ENCODE results near the gene SHPK.

The SHPK gene

DNA sequence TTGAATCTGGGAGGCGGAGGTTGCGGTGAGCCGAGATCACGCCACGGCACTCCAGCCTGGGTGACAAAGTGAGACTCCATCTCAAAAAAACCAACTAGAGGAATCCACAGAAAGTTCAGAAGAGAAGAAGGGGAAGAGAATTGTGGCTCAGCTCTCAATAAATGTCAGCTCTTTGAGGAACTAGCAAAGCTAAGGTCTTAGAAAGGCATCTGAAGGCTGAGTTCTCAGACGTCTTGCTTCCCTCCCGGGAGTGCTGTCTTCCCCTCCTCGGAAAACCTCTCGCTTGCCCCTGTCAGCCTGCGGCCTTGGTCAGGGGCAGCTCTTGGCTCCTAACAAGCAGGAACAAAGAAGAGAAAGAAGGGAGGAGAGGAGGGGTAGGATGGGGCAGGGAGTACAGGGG, 5.3 kb downstream of the SHPK start:
- in situ Hi-C loops (cut with MboI; ENCODE audit: low sequenced_read_pairs): no loop called here

DNA sequence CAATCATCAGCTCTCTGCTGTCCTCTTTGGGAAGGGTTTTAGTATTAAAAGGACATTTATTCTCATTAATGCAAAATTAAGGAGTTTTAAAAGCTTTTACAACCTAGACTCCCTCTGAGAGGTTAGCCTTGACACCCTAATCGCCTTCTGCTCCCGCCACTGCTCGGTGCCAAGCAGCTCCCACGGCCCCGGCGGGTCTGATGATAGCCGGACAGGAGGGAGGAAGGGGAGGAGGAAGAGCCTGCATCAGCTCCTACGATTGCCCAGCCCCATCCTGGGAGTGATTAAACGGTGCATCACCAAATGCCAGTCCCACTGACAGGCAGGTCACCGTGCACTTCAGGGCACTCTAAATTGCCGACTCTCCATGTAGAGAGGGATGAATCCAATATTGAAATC, 8.3 kb downstream of the SHPK start:
- in situ Hi-C loops (cut with MboI; ENCODE audit: low sequenced_read_pairs): no loop called here

DNA sequence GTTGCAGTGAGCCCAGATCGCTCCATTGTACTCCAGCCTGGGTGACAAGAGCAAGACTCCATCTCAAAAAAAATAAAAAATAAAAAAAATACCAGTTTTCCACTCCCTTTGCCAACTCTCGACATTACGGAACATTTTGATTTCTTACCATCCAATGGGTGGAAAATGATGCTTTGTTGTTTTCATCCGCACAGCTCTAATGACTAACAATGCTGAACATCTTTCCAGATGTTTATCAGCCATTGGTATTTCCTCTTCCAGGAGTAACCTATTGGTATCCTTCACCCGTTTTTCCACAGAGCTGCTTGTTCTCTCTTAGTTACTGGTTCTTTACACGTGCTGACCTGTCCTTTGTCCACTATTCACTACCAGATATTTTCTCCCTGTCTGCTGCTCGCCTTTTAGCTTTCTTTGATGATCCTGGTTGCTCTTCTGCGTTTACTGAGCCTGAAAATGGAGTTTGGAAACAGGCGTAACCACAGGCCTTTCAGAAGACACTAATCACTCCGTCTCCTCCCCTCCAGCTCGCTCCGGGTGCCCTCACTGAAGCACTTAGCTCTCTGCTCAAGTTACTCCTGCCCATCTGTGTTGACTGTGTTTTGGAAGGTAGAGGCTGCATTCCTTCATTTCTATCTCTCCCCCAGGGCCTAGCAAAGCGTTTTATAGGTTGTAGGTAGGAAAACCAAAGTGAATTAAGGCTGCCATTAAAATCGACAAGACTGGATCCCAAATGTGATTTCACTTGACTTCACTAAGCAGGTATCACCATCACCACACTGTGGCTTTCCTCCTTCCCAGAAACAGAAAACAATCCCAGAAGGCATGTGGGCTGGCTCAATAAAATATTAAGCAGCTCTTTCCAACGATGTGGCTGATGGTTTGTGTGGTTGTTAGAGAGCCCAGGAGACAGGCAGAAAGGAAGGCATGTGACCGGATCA, 8.9 kb downstream of the SHPK start:
- in situ Hi-C loops (cut with MboI; ENCODE audit: low sequenced_read_pairs): no loop called here

DNA sequence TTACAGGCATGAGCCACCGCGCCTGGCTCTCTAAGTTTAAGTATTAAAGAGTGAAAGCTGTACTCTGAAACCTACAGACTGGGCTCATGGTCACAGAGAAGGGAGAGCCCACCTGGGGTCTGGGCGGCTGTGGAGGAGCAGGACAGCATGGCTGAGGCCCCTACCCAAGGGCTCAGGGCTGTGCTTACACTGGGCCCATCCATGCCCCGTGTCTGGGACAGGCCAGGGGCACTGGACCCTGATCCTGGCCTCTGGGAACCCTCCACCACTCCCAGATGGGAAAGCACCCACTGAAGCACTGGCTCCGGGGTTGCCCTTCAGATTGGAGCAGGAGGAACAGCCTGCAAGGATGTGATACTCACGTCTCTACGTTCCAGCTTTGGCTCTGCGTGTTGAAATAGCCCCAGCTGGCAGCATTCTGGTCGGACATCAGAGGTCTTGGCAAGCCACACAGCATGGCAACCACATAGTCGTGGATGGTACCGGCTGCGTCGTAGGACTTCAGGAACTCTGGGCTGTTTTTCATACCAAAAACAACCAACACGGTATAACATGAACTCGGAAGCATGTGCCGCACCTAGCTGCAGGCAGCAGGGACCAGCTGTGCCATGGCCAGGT, 13.0 kb downstream of the SHPK start:
- in situ Hi-C loops (cut with MboI; ENCODE audit: low sequenced_read_pairs): no loop called here

DNA sequence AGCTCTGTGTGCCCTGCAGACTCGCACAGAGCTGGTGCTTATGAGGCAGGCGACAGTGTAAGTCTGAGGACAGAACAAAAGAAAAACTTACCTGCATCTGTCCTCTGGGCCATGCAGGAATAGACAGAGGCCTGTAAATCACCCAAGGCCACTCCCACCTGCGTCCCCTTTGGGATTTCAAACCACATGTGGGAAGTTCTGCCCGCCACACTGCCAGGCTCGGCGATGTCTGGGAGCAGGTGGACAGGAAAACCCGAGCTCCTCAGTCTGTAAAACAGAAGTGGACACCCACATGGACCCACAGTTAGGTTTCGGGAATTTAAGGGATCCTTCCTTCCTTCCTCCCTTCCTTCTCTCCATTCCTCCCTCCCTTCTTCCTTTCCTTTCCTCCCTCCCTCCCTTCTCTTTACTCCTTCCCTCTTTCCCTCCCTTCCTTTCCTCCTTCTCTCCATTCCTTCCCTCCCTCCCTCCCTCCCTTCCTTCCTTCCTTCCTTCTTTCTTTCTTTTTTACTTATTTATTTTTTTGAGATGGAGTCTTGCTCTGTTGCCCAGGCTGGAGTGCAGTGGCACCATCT, 14.8 kb downstream of the SHPK start:
- in situ Hi-C loops (cut with MboI; ENCODE audit: low sequenced_read_pairs): no loop called here

DNA sequence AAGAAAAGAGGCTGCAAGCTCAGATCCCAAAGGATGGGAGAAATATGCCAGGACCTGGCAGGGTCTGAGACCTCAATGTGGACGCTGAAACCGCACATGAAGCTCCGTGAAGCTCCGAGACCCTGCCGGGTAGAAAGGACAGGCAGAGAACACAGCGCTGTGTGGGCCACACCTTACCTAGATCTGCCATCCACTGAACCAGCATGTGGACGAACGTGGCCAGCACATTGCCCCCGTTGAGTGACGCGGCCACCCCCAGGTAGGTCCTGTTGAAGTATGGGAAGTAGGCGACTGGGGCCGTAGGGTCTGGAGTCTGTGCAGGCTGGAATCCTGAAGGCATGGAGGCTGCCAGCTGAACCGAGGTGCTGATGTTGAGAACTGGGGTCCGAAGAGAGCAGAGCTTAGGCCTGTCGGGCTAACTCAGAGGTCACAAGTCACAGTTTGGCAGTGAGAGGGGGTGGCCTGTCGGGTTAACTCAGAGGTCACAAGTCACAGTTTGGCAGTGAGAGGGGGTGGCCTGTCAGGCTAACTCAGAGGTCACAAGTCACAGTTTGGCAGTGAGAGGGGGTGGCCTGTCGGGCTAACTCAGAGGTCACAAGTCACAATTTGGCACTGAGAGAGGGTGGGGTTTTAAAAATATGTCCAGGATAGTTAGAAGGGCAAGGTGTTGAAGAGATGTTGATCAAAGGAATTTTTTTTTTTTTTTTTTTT, 20.7 kb downstream of the SHPK start:
- in situ Hi-C loops (cut with MboI; ENCODE audit: low sequenced_read_pairs): no loop called here

DNA sequence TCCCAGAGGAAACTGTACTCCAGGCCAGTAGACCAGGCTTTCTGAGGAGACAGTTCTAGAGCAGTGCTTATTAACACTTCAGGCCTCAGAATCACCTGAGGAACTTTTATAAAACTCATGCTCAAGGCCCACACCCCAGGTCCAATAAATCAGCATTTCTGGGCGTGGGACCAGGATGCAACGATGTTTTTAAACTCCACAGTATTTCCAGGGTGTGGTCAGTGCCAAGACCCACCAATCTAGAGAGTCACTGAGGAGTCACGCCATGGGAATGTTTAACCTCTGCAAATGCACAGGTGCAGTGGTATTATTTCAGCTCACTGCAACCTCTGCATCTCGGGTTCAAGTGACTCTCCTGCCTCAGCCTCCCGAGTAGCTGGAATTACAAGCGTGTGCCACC, 22.9 kb downstream of the SHPK start:
- in situ Hi-C loops (cut with MboI; ENCODE audit: low sequenced_read_pairs): no loop called here

DNA sequence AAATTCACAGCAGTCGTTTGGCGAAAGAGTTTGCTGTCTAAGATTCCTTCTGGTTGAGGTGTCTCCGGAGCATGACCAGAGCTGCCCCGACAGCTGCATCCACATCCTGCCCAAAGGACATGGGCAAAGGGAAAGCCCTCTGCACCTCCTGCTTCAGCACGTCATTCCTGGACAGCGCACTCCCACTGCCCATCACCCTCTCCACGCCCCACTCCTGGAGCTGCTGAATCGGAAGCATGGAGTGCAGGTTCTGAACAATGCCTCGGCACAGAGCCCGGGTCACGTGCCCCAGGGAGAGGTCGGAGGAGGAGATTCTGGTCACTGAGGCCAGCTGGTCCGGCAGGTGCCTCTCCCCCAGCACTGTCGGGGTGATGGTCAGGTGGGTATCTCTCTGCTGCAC, 25.5 kb downstream of the SHPK start:
- in situ Hi-C loops (cut with MboI; ENCODE audit: low sequenced_read_pairs): no loop called here

DNA sequence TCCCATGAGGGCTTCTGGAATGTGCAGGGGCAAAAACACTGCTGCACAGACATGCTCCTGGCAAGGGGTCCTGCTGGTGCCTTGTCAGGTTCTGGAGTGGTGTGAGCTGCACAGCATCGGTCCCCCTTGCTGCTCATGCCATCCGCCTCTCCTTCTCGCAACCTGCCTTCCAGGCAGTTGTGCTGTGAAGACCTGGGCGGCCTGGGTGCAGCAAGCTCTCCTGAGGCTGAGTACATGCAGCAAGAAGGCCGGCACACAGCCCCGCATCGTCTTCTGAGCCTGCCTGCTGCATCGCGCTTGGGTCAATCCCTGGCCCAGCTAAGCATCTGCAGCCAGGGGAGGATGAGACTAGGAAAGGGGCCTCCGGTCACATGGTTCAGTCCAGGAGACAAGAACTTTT, 26.4 kb downstream of the SHPK start:
- in situ Hi-C loops (cut with MboI; ENCODE audit: low sequenced_read_pairs): no loop called here

DNA sequence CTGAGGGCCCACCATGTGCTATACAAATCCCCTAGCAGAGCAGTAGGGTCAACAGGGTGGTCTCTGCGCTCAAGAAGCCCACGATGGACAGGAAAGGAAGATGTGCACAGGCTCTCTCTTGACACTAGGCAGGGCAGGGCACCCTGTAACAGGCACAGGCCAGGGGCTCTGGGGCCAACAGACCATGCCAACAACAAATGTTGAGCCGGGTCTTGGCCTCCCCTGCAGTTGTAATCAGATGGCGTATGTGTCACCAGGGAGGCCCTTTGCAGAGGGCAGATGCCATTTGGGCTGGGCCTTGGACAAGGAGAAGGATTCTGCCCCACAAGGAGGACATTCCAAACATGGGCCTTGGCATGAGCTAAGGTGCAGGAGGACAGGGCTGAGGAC, 32.2 kb downstream of the SHPK start:
- in situ Hi-C loops (cut with MboI; ENCODE audit: low sequenced_read_pairs): no loop called here

DNA sequence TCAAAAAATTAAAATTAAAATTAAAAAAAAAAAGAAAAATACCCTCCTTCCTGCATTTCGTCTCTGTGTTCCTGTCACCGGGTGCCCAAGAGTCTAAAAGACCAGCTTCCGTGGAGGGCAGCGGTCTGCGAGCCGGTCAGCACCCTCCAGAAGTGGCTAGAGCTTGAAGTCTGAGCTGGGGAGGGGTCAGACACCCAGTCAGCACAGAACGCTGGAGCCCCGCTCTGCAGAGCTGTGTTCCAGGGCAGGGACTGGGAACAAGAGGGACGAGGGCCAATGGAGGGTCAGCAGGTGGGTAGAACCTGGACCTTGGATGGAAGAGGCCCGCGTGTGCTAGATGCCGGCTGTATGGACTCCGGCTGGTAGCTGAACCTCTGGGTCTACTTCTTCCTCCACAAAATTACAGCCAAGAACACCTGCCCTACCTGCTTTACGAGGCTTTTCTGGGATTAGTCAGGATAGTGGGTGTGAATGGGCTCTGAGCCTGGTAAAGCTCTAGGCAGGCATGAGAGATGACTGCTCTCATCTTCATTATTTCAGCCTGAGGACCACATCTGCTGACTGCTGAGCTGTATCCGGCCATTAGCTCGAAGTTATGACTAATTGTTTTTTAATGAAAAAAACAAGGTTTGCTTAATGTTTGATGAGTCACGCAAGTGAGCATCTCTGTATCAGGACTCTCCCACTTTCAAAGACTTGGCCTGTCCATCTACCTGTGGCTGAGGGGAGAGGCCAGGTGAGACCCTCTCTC, 32.8 kb downstream of the SHPK start:
- in situ Hi-C loops (cut with MboI; ENCODE audit: low sequenced_read_pairs): no loop called here

DNA sequence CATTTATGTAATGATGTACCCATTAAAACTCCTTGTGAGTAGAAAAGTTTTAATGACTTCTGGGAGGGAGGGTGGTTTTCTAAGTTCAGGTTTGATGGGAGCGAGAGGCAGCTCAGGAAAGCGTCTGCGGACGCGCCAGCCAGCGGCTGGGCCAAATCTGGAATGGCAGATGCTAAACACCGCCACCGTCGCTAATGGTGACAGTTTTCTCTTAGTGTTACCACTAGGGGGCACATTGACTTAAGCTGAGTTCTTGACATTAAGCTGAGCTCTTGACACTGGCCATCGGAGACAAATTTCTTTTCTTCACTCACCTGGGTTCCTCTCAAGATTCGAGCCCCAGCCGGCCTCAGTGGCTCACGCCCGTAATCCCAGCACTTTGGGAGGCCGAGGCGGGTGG, 33.6 kb downstream of the SHPK start:
- in situ Hi-C loops (cut with MboI; ENCODE audit: low sequenced_read_pairs): no loop called here

DNA sequence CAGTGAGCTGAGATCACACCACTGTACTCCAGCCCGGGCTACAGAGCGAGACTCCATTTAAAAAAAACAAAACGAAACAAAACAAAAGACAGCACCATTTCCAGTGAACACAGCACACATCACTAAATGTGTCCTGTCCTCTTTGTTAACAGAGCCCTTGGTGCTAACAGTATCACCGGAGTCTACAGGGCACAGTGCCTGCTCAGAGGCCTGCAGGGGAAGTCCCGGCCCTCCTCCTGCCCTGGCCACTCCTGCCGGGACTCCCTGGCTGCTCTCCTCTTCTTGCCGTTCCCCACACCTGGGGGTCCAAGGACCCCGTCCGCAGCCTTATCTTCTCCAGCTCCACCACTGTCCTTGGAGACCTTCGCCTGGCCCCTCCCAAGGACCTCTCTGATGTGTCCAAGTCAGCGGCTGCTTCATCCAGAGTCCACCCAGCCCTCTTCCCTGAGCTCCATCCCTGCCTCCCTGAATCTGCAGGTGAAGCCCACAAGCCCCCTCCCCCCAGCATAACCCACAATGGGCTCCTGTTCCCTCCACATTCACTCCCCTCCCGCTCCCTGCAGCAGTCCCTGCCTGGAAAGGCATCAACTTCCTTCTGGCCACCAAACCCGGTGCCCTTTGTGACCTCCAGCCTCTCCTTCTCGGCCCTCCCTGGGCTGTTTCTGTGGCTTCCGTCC, 35.4 kb downstream of the SHPK start:
- in situ Hi-C loops (cut with MboI; ENCODE audit: low sequenced_read_pairs): no loop called here

DNA sequence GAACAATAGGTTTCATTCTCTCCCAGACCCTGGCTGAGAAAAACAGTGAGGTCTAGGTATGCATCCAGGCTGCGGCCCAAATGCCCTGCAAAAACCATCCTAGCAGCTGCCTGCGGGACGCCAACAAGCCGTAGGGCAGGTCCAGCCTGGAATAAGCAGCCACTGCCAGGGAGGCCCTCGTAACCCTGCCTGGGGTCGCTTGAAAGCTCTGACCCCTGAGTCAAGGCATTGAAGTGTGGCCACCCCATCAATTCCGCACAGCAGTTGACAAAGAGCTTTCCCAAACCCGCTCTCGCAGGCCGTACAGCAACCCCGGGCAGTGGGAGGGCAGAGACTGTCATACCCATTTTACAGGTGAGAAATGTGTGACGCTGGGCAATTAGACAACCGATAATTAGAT, 38.0 kb downstream of the SHPK start:
- in situ Hi-C loops (cut with MboI; ENCODE audit: low sequenced_read_pairs): no loop called here

DNA sequence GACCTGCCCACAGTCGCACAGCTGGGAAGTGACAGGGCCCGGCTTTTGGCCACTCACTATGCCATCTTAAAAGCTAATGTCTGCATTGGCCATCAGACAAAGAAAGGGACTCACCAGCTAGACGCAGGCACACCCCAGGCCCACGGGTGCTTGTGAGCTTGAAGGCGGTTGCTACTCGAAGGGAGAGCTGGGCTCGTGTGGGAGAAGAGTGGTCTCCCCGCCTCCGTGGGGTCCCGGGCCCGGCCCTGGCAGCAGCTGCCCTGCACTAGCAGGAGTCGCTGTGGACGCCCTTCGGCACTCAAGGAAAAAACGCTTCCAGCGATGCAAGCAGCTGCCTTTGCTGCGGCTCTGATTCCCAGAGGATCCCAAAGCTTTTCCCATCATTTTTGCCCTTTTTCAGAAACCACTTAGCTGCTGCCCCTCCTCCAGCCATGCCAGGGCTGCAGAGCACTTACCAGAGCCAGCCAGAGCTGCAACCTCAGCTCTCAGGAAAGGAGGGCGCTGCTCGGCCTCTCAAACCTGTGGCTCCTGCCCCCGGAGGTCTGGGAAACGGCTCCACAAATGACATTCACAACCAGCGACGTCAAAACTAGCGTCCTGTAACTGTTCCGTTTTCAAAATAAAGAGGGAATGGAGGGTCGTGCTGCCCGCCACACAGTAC, 39.1 kb downstream of the SHPK start:
- in situ Hi-C loops (cut with MboI; ENCODE audit: low sequenced_read_pairs): no loop called here

DNA sequence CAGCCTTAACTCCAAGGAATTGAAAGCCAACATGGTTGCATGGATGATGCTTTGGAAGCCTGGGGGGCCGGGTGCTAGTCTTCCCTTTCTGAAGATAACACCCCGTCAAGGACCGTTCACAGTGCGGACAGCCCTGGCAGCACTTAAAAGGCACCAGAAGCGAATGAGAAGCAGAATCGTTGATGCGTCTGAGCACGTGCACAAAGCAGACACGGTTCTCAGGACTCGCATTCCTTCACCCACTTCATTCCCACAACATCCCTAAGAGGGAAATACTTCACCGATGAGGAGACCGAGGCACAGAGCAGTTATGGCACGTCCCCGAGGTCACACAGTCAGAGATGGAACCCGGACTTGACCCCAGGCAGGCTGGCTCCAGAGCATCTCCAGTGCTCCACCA, 41.1 kb downstream of the SHPK start:
- in situ Hi-C loops (cut with MboI; ENCODE audit: low sequenced_read_pairs): no loop called here

DNA sequence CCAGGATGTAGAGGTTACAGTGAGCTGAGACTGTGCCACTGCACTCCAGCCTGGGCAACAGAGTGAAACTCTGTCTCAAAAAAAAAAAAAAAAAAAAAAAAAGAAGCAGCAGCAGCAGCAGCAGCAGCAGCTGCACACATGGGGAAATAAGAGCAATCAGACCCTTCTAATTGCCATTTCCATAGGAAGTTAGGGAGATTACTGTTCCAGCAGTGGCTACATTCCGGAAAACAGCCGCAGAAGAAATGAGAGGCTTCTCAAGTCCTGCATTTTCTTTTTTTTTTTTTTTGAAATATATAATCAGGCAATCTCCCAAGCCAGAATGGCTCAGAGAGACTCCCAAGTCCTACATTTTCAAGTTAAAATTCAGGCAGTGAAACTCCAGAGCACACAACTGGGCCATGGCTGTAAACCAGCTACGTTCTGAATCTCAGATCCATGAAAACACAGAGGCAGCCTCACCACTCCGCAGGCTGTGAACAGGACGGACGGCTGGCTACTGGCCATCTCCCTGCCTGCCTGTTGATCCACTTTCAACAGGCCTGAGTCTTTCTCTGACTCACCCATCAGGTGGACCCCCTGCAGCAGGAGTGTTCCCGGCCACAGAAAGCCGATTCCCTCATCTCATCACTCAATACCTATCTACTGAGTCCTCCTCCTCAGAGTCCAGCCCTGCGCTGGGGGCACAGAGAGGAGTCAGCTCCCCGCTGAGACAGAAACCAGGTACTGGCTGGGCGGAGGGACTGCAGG, 41.8 kb downstream of the SHPK start:
- in situ Hi-C loops (cut with MboI; ENCODE audit: low sequenced_read_pairs): no loop called here

DNA sequence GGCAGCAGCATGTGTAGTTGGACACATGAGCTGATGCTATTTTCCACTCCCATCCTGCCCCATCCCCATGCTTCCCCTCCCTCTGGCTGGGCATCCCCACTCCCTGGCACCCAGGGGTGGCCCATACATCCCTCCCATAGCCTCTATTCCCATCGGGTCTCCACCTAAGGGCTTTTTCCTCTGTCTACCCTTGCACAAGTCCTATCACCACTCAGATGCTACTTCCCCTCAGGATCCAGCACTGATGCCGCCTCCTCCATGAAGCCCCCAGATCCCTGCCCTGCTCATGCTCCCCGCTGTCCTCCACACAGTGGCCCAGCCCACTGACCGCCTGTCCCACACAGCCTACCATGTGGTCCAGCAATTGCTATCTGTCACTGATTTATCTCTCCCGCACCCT, 42.7 kb downstream of the SHPK start:
- in situ Hi-C loops (cut with MboI; ENCODE audit: low sequenced_read_pairs): no loop called here

DNA sequence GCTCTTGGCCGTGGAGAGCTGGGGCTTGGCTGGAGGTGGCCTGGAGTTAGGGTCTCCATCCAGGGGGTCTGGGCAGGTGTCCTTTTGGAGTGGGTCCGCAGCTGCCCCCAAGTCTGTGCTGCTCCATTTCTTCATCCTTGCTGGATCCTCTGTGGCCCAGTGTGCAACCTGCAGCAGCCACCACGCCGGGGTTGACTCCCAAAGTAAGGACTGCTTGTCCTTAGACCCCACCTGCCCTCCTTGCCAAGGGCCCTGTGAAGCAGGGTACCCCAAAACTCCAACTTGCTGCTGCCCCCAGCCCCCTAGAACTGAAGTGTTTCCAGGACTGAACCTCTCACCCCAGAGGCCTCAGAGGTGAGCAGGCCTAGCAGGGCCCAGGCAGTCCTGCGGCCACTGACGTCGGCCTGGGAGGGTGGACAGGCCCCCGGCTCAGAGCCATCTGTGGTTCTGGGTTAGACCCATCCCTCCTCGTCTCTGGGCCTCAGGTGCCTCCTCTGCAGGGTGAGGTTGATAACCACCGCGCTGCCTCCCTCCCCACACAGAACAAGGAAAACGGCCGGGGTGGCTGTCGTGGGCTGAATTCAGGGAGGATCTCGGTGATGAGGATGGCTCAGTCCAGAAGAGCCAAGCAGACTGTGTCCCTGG, 43.7 kb downstream of the SHPK start:
- in situ Hi-C loops (cut with MboI; ENCODE audit: low sequenced_read_pairs): no loop called here
